ENCODE results near the gene TMEM108.

Gene TMEM108

GRCh38 chr3:133121450-133121849 is 83.3 kb downstream of the TMEM108 start:
- DNase-seq, result no peak

- no peak for DNase-seq
These were observed 85.4 kb downstream of the TMEM108 start for GRCh38 chr3:133123636-133124035.

- DNase-seq, result peak; percentile 82
These were observed 86.3 kb downstream of the TMEM108 start for GRCh38 chr3:133124511-133124910.

- no peak for DNase-seq
These were observed 87.0 kb downstream of the TMEM108 start for GRCh38 chr3:133125171-133125570.

GRCh38 chr3:133125802-133126201 is 87.6 kb downstream of the TMEM108 start:
- DNase-seq, result no peak

GRCh38 chr3:133127381-133127780 is 89.2 kb downstream of the TMEM108 start:
- no peak for DNase-seq

- DNase-seq, result peak; percentile 57
These were observed 92.0 kb downstream of the TMEM108 start for GRCh38 chr3:133130168-133130567.

GRCh38 chr3:133135306-133135705 is 97.1 kb downstream of the TMEM108 start:
- DNase-seq, result peak; percentile 51

GRCh38 chr3:133136114-133137041 is 98.2 kb downstream of the TMEM108 start:
- peak; percentile 56 for DNase-seq

GRCh38 chr3:133137042-133137996 is 99.1 kb downstream of the TMEM108 start:
- DNase-seq, result no peak

GRCh38 chr3:133138017-133138416 is 99.8 kb downstream of the TMEM108 start:
- DNase-seq, result no peak

- no peak for DNase-seq
These were observed 113.9 kb downstream of the TMEM108 start for GRCh38 chr3:133152056-133152455.

- DNase-seq, result no peak
These were observed 114.6 kb downstream of the TMEM108 start for GRCh38 chr3:133152681-133153220.

GRCh38 chr3:133153382-133153781 is 115.2 kb downstream of the TMEM108 start:
- no peak for DNase-seq

- no peak for DNase-seq
These were observed 119.5 kb downstream of the TMEM108 start for GRCh38 chr3:133157716-133158115.

- DNase-seq, result no peak
These were observed 120.5 kb downstream of the TMEM108 start for GRCh38 chr3:133158686-133159085.

- DNase-seq, result no peak
These were observed 121.6 kb downstream of the TMEM108 start for GRCh38 chr3:133159498-133160475.

- no peak for DNase-seq
These were observed 123.5 kb downstream of the TMEM108 start for GRCh38 chr3:133161656-133162055.

GRCh38 chr3:133162265-133162664 is 124.1 kb downstream of the TMEM108 start:
- DNase-seq, result no peak

GRCh38 chr3:133162670-133163305 is 124.6 kb downstream of the TMEM108 start:
- peak; percentile 29 for DNase-seq

- DNase-seq, result no peak
These were observed 129.3 kb downstream of the TMEM108 start for GRCh38 chr3:133167340-133168024.
